Measurements from ENCODE around the gene IPO5.
A peak's percentile ranks its signal among the peaks of the same experiment; 100 is the strongest.

IPO5 gene

DNA sequence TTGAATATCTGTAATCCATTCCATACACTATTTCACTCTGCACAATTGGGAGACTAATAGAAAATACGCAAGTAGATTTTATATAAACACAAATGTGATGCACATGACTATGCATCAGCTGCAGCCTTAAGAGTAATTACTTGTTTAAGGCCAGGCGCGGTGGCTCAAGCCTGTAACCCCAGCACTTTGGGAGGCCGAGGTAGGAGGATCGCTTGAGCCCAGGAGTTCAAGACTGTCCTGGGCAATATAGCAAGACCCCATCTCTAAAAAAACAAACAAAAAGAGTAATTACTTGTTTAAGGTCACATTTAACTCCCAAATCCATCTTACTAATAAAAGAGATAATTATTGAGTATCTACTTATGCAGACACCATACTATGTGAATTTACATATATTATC lies 18.0 kb downstream of the IPO5 start:
- Histone ChIP-seq H3K9me3 (no peaks in the 10 kb centered on the region), H3K27me3 (ENCODE audit: low read depth) (no peaks in the 10 kb centered on the region), H3K4me3 (no peak overlapping the region), H3K4me1 (peaks cover 4% of the 10 kb centered on the region), H3K36me3 (replicated peaks) (no peaks in the 10 kb centered on the region)
- DNase-seq (ENCODE audit: low spot score in 2 of 2): no peak
- in situ Hi-C loops (cut with MboI; ENCODE audit: low sequenced_read_pairs): no loop called here

- no peak overlapping the region for H3K4me3 ChIP-seq
- no peaks in the 10 kb centered on the region for H3K9me3 ChIP-seq
- peaks cover under 1% of the 10 kb centered on the region; the same call in 1 of the 2 replicates for H3K36me3 ChIP-seq (replicated peaks)
- no peaks in the 10 kb centered on the region for H3K27me3 ChIP-seq (ENCODE audit: low read depth)
- no peak for DNase-seq (ENCODE audit: low spot score in 2 of 2)
- H3K4me1 ChIP-seq: peaks cover 15% of the 10 kb centered on the region
- in situ Hi-C loops (cut with MboI; ENCODE audit: low sequenced_read_pairs): no loop called here
These were observed 21.3 kb downstream of the IPO5 start for GRCh38 chr13:97974773-97975172.

- H3K27me3 ChIP-seq (ENCODE audit: low read depth): no peaks in the 10 kb centered on the region
- in situ Hi-C loops (cut with MboI; ENCODE audit: low sequenced_read_pairs): no loop called here
- no peaks in the 10 kb centered on the region for H3K9me3 ChIP-seq
- peaks cover 3% of the 10 kb centered on the region; the same call in 1 of the 2 replicates for H3K36me3 ChIP-seq (replicated peaks)
- H3K4me1 ChIP-seq: peaks cover 21% of the 10 kb centered on the region
- peak overlapping the region; percentile 49 for H3K4me3 ChIP-seq
- DNase-seq (ENCODE audit: low spot score in 2 of 2): no peak
These were observed 21.9 kb downstream of the IPO5 start for GRCh38 chr13:97975280-97975847.

- Histone ChIP-seq H3K9me3 (no peaks in the 10 kb centered on the region), H3K4me1 (peaks cover 25% of the 10 kb centered on the region), H3K27me3 (ENCODE audit: low read depth) (no peaks in the 10 kb centered on the region), H3K4me3 (peak overlapping the region; percentile 67), H3K36me3 (replicated peaks) (peaks cover 3% of the 10 kb centered on the region; the same call in 1 of the 2 replicates)
- in situ Hi-C loops (cut with MboI; ENCODE audit: low sequenced_read_pairs): no loop called here
- peak; percentile 90 to 94 for DNase-seq (ENCODE audit: low spot score in 2 of 2)
These were observed 22.6 kb downstream of the IPO5 start for GRCh38 chr13:97975848-97976609.

DNA sequence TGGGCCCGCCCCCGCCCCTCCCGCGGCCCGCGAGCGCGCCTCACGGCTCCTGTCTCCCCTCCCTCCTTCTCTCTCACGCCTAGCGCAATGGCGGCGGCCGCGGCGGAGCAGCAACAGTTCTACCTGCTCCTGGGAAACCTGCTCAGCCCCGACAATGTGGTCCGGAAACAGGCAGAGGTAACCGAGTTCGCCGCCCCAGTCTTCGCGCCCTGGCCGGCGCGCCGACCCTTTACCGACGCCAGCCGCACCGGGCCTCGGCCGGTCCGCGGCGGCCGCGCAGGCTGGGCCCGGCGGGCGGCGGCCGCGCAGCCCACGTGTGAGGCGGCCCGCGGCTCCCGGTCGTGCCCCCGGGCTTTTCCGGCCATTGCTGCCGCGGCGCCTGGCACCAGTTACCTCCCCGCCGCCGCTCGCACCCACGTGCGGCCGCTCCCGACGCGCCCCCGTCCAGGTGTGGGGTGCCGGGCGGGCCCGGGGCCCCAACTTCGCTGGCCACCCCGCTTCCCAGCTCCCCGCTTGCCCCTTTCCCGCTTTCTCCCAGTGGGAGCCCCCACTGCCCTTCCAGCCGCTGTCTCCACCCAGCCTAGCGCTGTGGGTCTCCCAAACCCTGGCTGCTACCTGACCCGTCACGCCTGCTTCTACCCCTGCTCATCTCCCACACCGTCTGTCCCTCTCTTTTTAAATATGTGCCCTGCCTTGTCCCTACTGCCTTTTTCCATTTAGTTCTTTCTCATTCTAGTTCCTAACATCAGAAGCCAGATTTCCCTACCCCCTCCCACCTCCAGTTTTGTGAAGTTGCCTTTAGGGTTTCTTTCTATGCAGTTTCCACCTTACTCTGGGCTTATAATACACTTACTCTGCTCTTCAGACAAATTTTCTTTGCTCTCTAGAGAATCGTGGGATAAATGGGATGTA lies 23.4 kb downstream of the IPO5 start:
- in situ Hi-C loops (cut with MboI; ENCODE audit: low sequenced_read_pairs): no loop called here

DNA sequence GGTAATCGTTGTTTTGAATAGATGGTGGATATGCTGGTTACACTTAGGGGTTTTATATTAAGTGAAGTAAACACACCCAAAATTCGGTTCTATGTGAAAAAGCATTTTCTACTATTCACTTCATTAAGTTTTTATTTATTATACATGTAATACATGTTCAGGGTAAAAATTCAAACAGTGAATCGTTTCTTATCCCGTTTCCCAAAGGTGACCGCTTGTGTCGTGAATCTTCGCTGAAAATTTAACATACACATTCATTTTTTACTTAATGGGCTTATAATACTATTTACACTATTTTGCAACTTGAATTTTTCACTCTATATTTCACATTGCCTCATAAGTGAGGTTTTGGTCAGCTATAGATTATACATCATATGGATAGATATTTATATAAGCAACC lies 24.5 kb downstream of the IPO5 start:
- DNase-seq (ENCODE audit: low spot score in 2 of 2): no peak
- in situ Hi-C loops (cut with MboI; ENCODE audit: low sequenced_read_pairs): no loop called here
- Histone ChIP-seq H3K4me3 (peak overlapping the region; percentile 67), H3K36me3 (replicated peaks) (peaks cover 17% of the 10 kb centered on the region), H3K9me3 (no peaks in the 10 kb centered on the region), H3K4me1 (peaks cover 35% of the 10 kb centered on the region), H3K27me3 (ENCODE audit: low read depth) (no peaks in the 10 kb centered on the region)

More for the DNA sequence above, 23.4 kb downstream of the IPO5 start:
- peak overlapping the region; percentile 67 for H3K4me3 ChIP-seq
- no peaks in the 10 kb centered on the region for H3K27me3 ChIP-seq (ENCODE audit: low read depth)
- no peaks in the 10 kb centered on the region for H3K9me3 ChIP-seq
- peaks cover 8% of the 10 kb centered on the region; the same call in 1 of the 2 replicates for H3K36me3 ChIP-seq (replicated peaks)
- peaks cover 32% of the 10 kb centered on the region for H3K4me1 ChIP-seq
- peak in 1 of 2 experiments; percentile 35 for DNase-seq (ENCODE audit: low spot score in 2 of 2)

DNA sequence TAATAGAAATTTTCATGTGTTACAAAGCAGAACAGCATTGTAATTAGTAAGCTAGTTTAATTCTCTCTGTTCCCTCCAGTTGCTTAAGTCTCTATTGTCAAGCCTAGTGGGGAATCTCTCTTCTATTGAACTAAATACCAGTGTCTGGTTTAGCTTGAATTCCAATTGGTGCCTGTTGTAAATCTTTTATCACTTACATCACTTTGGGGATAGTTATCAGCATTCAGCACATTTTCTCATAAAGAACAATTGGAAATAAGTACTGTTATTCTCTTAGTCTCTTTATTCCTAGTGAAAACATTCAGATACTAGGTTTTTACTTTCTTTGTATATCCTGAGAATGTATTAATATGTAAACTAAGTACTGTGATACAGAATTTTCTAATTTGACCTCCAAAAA lies 25.2 kb downstream of the IPO5 start:
- H3K36me3 ChIP-seq (replicated peaks): peaks cover 22% of the 10 kb centered on the region
- peak in 1 of 2 experiments; percentile 100 for DNase-seq (ENCODE audit: low spot score in 2 of 2)
- H3K9me3 ChIP-seq: no peaks in the 10 kb centered on the region
- in situ Hi-C loops (cut with MboI; ENCODE audit: low sequenced_read_pairs): no loop called here
- H3K4me3 ChIP-seq: peak overlapping the region; percentile 67
- H3K4me1 ChIP-seq: peaks cover 35% of the 10 kb centered on the region
- no peaks in the 10 kb centered on the region for H3K27me3 ChIP-seq (ENCODE audit: low read depth)

DNA sequence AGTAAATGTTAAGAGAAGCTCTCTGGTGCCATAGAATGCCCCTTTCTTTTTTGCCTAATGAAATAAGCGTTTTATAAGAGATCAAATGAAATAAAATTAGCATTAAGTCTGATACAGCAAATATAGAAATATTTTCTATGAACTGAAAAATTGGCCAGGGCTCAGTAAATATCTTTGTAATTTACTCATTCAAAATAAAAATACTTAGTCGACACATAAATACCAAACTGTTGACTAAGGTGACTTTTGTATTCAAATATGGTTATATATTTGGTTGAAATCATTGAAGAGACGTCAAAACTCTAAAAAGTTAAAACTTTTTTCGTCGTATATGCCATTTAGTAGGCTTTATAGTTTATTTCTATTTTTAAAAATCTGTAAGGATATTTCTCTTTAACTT lies 25.6 kb downstream of the IPO5 start:
- DNase-seq (ENCODE audit: low spot score in 2 of 2): no peak
- Histone ChIP-seq H3K36me3 (replicated peaks) (peaks cover 22% of the 10 kb centered on the region), H3K4me3 (peak overlapping the region; percentile 10; the same call in 1 of the 2 replicates), H3K4me1 (peaks cover 35% of the 10 kb centered on the region), H3K9me3 (no peaks in the 10 kb centered on the region), H3K27me3 (ENCODE audit: low read depth) (no peaks in the 10 kb centered on the region)
- in situ Hi-C loops (cut with MboI; ENCODE audit: low sequenced_read_pairs): no loop called here

- no peaks in the 10 kb centered on the region for H3K9me3 ChIP-seq
- peaks cover 26% of the 10 kb centered on the region for H3K36me3 ChIP-seq (replicated peaks)
- DNase-seq (ENCODE audit: low spot score in 2 of 2): peak in 1 of 2 experiments; percentile 21
- in situ Hi-C loops (cut with MboI; ENCODE audit: low sequenced_read_pairs): no loop called here
- no peaks in the 10 kb centered on the region for H3K27me3 ChIP-seq (ENCODE audit: low read depth)
- peaks cover 35% of the 10 kb centered on the region for H3K4me1 ChIP-seq
- no peak overlapping the region for H3K4me3 ChIP-seq
These were observed 26.1 kb downstream of the IPO5 start for GRCh38 chr13:97979556-97979955.

DNA sequence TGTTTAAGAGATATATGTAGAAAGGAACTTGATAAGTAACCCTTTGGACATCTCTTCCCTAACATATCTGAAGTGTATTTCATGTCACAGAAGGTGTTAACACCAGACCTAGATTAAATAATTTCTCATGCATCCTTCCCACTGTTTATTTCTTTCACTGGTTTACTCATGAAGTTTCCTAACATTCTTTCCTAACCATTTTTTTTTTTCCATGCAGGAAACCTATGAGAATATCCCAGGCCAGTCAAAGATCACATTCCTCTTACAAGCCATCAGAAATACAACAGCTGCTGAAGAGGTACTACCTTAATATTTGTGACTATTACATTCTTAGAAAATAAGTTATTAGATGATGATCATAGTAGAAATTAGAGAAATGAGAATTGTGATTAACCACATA lies 28.8 kb downstream of the IPO5 start:
- H3K36me3 ChIP-seq (replicated peaks): peaks cover 54% of the 10 kb centered on the region
- in situ Hi-C loops (cut with MboI; ENCODE audit: low sequenced_read_pairs): no loop called here
- H3K4me1 ChIP-seq: peaks cover 31% of the 10 kb centered on the region

DNA sequence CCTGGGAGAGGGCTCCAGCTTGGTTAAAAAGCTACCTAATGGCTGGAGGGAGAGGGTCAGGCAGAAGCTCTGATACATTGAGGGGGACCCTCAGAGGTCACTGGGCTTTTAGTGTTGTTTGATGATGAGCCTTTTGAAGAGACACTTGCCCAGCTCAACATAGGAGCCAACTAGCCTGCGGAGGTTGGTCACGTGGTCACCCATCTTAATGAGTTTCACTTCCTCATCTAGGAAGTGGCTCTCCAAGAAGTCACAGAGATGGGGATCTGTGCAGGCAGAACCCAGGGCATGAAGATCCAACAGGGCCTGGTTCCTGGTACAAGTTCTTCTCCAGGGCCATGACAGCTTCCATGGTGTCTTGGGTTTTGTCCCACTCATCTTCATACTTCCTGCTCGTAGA lies 33.4 kb downstream of the IPO5 start:
- no peak for DNase-seq (ENCODE audit: low spot score in 2 of 2)
- Histone ChIP-seq H3K4me3 (no peak overlapping the region), H3K9me3 (no peaks in the 10 kb centered on the region), H3K4me1 (peaks cover 15% of the 10 kb centered on the region), H3K27me3 (ENCODE audit: low read depth) (no peaks in the 10 kb centered on the region), H3K36me3 (replicated peaks) (peaks cover 88% of the 10 kb centered on the region)
- in situ Hi-C loops (cut with MboI; ENCODE audit: low sequenced_read_pairs): no loop called here

More for the DNA sequence above, 28.8 kb downstream of the IPO5 start:
- Histone ChIP-seq H3K4me3 (no peak overlapping the region), H3K27me3 (ENCODE audit: low read depth) (no peaks in the 10 kb centered on the region), H3K9me3 (no peaks in the 10 kb centered on the region)
- DNase-seq (ENCODE audit: low spot score in 2 of 2): no peak

DNA sequence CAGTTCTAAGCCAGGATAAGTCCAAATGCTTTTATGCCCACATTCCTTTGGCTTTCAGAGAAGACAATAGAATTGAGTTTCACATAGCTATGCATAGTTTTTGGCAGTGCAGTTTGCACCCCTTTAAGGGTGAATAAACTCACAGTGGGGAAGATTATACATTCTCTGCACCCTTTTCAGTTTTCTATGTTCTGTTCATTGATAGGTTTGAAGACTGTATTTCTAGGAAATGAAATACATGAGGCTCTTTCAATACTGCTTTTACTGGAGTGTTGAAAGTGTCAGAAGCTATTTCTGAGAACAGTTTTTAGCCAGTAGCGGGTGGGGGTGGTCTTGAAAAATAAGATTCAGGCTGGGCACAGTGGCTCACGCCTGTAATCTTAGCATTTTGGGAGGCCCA lies 46.2 kb downstream of the IPO5 start:
- Histone ChIP-seq H3K4me3 (no peak overlapping the region), H3K27me3 (ENCODE audit: low read depth) (no peaks in the 10 kb centered on the region), H3K36me3 (replicated peaks) (peaks cover 94% of the 10 kb centered on the region), H3K4me1 (peaks cover 5% of the 10 kb centered on the region; the same call in 1 of the 2 replicates), H3K9me3 (no peaks in the 10 kb centered on the region)
- peak in 1 of 2 experiments; percentile 24 for DNase-seq (ENCODE audit: low spot score in 2 of 2)
- in situ Hi-C loops (cut with MboI; ENCODE audit: low sequenced_read_pairs): loop anchor here (10.0 kb wide), 1 partner anchor 145 kb away; no protein-coding TSS in a partner anchor

DNA sequence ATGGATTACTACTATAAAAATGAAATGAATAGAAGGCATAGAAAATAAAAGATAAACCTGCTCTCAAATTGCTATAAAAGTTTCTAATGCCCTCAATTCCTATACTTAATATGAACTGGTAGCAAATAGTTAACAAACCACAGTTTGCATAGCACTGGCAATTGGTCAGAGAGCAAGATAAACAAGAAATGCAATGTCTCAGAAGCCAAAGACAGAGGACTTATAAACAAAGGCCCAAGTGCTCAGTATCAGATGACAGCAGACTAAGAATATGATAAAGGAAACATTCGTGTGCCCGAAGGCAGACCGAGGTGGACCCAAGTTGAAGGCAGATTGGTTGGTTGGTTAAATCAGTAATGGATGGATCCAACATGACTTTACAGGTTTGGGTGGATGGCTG lies 50.6 kb downstream of the IPO5 start:
- no peak for DNase-seq (ENCODE audit: low spot score in 2 of 2)
- H3K36me3 ChIP-seq (replicated peaks): peaks cover 92% of the 10 kb centered on the region
- no peaks in the 10 kb centered on the region for H3K9me3 ChIP-seq
- H3K4me3 ChIP-seq: no peak overlapping the region
- peaks cover 3% of the 10 kb centered on the region; the same call in 1 of the 2 replicates for H3K4me1 ChIP-seq
- no peaks in the 10 kb centered on the region for H3K27me3 ChIP-seq (ENCODE audit: low read depth)
- in situ Hi-C loops (cut with MboI; ENCODE audit: low sequenced_read_pairs): loop anchor here (10.0 kb wide), 1 partner anchor 149 kb away; no protein-coding TSS in a partner anchor

Measured in HAP-1 (cell line).